Measurements from ENCODE around the gene BRD9.

BRD9 gene

GRCh38 chr5:909086-909485 lies 16.5 kb upstream of the BRD9 start:
- in situ Hi-C loops (cut with HindIII; ENCODE audit: low pct_ligation_motif_present, low pct_unique_long_range_greater_than_20kb, low sequenced_read_pairs): no loop called here

GRCh38 chr5:908172-908571 lies 15.6 kb upstream of the BRD9 start:
- in situ Hi-C loops (cut with HindIII; ENCODE audit: low pct_ligation_motif_present, low pct_unique_long_range_greater_than_20kb, low sequenced_read_pairs): no loop called here

More at GRCh38 chr5:909086-909485, 16.5 kb upstream of the BRD9 start:
- no peak for DNase-seq

GRCh38 chr5:907366-907910 lies 14.8 kb upstream of the BRD9 start:
- no peak for DNase-seq
- in situ Hi-C loops (cut with HindIII; ENCODE audit: low pct_ligation_motif_present, low pct_unique_long_range_greater_than_20kb, low sequenced_read_pairs): no loop called here

More at GRCh38 chr5:908172-908571, 15.6 kb upstream of the BRD9 start:
- DNase-seq: no peak

- in situ Hi-C loops (cut with HindIII; ENCODE audit: low pct_ligation_motif_present, low pct_unique_long_range_greater_than_20kb, low sequenced_read_pairs): no loop called here
- DNase-seq: no peak
Measured at GRCh38 chr5:905139-905642, 12.6 kb upstream of the BRD9 start.

- no peak for DNase-seq
- in situ Hi-C loops (cut with HindIII; ENCODE audit: low pct_ligation_motif_present, low pct_unique_long_range_greater_than_20kb, low sequenced_read_pairs): no loop called here
Measured at GRCh38 chr5:903756-904096, 11.1 kb upstream of the BRD9 start.

- in situ Hi-C loops (cut with HindIII; ENCODE audit: low pct_ligation_motif_present, low pct_unique_long_range_greater_than_20kb, low sequenced_read_pairs): no loop called here
Measured at GRCh38 chr5:902129-902916, 9.7 kb upstream of the BRD9 start.

GRCh38 chr5:900781-901180 lies 8.2 kb upstream of the BRD9 start:
- in situ Hi-C loops (cut with HindIII; ENCODE audit: low pct_ligation_motif_present, low pct_unique_long_range_greater_than_20kb, low sequenced_read_pairs): no loop called here
- DNase-seq: no peak

More at GRCh38 chr5:902129-902916, 9.7 kb upstream of the BRD9 start:
- no peak for DNase-seq

- no peak for DNase-seq
- in situ Hi-C loops (cut with HindIII; ENCODE audit: low pct_ligation_motif_present, low pct_unique_long_range_greater_than_20kb, low sequenced_read_pairs): no loop called here
Measured at GRCh38 chr5:893711-894110, 1.1 kb upstream of the BRD9 start.

- in situ Hi-C loops (cut with HindIII; ENCODE audit: low pct_ligation_motif_present, low pct_unique_long_range_greater_than_20kb, low sequenced_read_pairs): no loop called here
- DNase-seq: no peak
Measured at GRCh38 chr5:893137-893506, 521 bp upstream of the BRD9 start.

GRCh38 chr5:891837-892393 lies 686 bp downstream of the BRD9 start:
- peak; percentile 22 for DNase-seq
- in situ Hi-C loops (cut with HindIII; ENCODE audit: low pct_ligation_motif_present, low pct_unique_long_range_greater_than_20kb, low sequenced_read_pairs): no loop called here

GRCh38 chr5:891117-891836 lies 1.3 kb downstream of the BRD9 start:
- no peak for DNase-seq
- in situ Hi-C loops (cut with HindIII; ENCODE audit: low pct_ligation_motif_present, low pct_unique_long_range_greater_than_20kb, low sequenced_read_pairs): no loop called here

- in situ Hi-C loops (cut with HindIII; ENCODE audit: low pct_ligation_motif_present, low pct_unique_long_range_greater_than_20kb, low sequenced_read_pairs): no loop called here
- DNase-seq: no peak
Measured at GRCh38 chr5:889075-889710, 3.4 kb downstream of the BRD9 start.

GRCh38 chr5:888638-889035 lies 4.0 kb downstream of the BRD9 start:
- in situ Hi-C loops (cut with HindIII; ENCODE audit: low pct_ligation_motif_present, low pct_unique_long_range_greater_than_20kb, low sequenced_read_pairs): no loop called here
- DNase-seq: no peak

GRCh38 chr5:887947-888637 lies 4.5 kb downstream of the BRD9 start:
- no peak for DNase-seq
- in situ Hi-C loops (cut with HindIII; ENCODE audit: low pct_ligation_motif_present, low pct_unique_long_range_greater_than_20kb, low sequenced_read_pairs): no loop called here

- DNase-seq: no peak
- in situ Hi-C loops (cut with HindIII; ENCODE audit: low pct_ligation_motif_present, low pct_unique_long_range_greater_than_20kb, low sequenced_read_pairs): no loop called here
Measured at GRCh38 chr5:886716-887325, 5.8 kb downstream of the BRD9 start.

GRCh38 chr5:886036-886435 lies 6.6 kb downstream of the BRD9 start:
- no peak for DNase-seq
- in situ Hi-C loops (cut with HindIII; ENCODE audit: low pct_ligation_motif_present, low pct_unique_long_range_greater_than_20kb, low sequenced_read_pairs): no loop called here

- no peak for DNase-seq
- in situ Hi-C loops (cut with HindIII; ENCODE audit: low pct_ligation_motif_present, low pct_unique_long_range_greater_than_20kb, low sequenced_read_pairs): no loop called here
Measured at GRCh38 chr5:885529-885928, 7.1 kb downstream of the BRD9 start.

- no peak for DNase-seq
- in situ Hi-C loops (cut with HindIII; ENCODE audit: low pct_ligation_motif_present, low pct_unique_long_range_greater_than_20kb, low sequenced_read_pairs): no loop called here
Measured at GRCh38 chr5:885127-885442, 7.5 kb downstream of the BRD9 start.

All from ACHN (cell line).